ENCODE results near the gene OR2A25. TPM values are rescaled to one million over a fixed set of nuclear protein-coding genes. Genes with fewer than 3 reads are reported as not detected.

Gene OR2A25
- total and polyA plus RNA-seq, 4 donors = not detected

DNA sequence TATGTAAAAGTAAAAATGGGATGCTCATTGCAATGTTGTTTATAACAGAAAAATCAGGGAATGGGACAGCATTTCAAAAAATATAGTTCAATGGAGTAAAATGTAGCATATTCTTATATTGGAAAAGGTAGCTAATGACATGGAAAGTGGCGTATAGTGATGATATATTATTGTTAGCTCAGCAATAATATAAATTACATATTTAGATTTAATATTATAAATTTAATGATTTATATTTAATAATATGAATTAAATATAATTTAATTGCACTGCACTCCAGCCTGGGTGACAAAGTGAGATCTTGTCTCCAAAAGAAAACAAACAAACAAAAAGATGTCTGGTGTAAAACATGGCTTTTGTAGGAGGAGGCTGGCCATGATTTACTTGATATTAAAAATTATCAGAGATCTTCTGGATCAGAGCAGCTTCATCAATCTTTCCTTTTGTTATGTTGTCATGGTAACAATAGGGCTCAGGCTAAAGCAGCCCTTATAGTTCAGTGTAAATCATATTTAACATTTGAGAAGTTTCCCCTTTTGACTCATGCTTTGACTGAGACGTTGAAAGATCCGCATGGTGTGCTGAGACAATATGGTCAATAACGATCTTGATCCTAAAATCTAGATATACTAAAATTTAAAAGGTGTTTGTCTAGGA, 46.3 kb upstream of the OR2A25 start:
- no peaks in the 10 kb centered on the region for H3K4me1 ChIP-seq (ENCODE audit: control insufficient read depth in 4 of 4, insufficient read depth in 4 of 4, low read length in 3 of 4)
- no peak overlapping the region for H3K4me3 ChIP-seq (ENCODE audit: low read depth in 1 of 3, low read length in 3 of 3)
- no peak for DNase-seq (ENCODE audit: low spot score)
- H3K9me3 ChIP-seq (ENCODE audit: control insufficient read depth in 4 of 4, low read length in 3 of 4) = no peaks in the 10 kb centered on the region
- H3K36me3 ChIP-seq (ENCODE audit: control insufficient read depth in 4 of 4, insufficient read depth in 3 of 4, low read depth in 1 of 4, low read length in 3 of 4) = no peaks in the 10 kb centered on the region
- TF ChIP-seq, protein P1, sequence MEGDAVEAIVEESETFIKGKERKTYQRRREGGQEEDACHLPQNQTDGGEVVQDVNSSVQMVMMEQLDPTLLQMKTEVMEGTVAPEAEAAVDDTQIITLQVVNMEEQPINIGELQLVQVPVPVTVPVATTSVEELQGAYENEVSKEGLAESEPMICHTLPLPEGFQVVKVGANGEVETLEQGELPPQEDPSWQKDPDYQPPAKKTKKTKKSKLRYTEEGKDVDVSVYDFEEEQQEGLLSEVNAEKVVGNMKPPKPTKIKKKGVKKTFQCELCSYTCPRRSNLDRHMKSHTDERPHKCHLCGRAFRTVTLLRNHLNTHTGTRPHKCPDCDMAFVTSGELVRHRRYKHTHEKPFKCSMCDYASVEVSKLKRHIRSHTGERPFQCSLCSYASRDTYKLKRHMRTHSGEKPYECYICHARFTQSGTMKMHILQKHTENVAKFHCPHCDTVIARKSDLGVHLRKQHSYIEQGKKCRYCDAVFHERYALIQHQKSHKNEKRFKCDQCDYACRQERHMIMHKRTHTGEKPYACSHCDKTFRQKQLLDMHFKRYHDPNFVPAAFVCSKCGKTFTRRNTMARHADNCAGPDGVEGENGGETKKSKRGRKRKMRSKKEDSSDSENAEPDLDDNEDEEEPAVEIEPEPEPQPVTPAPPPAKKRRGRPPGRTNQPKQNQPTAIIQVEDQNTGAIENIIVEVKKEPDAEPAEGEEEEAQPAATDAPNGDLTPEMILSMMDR (IDR thresholded peaks at IDR 0.05; ENCODE audit: low read depth, low read length, missing input control) = no peak
- TF ChIP-seq YY1 (IDR thresholded peaks at IDR 0.05) (no peak), NR2F2 (IDR thresholded peaks at IDR 0.05) (no peak), HNF4A (conservative IDR thresholded peaks at IDR 0.05) (no peak), RXRA (IDR thresholded peaks at IDR 0.05) (no peak), FOXA1 (IDR thresholded peaks at IDR 0.05) (no peak), GABPA (IDR thresholded peaks at IDR 0.05 in 1 of 2, conservative IDR thresholded peaks at IDR 0.05 in 1 of 2) (no peak)
- TF ChIP-seq, protein P2, sequence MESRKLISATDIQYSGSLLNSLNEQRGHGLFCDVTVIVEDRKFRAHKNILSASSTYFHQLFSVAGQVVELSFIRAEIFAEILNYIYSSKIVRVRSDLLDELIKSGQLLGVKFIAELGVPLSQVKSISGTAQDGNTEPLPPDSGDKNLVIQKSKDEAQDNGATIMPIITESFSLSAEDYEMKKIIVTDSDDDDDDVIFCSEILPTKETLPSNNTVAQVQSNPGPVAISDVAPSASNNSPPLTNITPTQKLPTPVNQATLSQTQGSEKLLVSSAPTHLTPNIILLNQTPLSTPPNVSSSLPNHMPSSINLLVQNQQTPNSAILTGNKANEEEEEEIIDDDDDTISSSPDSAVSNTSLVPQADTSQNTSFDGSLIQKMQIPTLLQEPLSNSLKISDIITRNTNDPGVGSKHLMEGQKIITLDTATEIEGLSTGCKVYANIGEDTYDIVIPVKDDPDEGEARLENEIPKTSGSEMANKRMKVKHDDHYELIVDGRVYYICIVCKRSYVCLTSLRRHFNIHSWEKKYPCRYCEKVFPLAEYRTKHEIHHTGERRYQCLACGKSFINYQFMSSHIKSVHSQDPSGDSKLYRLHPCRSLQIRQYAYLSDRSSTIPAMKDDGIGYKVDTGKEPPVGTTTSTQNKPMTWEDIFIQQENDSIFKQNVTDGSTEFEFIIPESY (IDR thresholded peaks at IDR 0.05) = no peak
- no peak overlapping the region for H3K27ac ChIP-seq (ENCODE audit: low read depth in 1 of 2, low read length in 2 of 2)
- 89% methylated on average over 4 of the region's 4 CpGs for WGBS
- H3K9ac ChIP-seq (ENCODE audit: low read depth in 1 of 2, low read length in 2 of 2) = no peak overlapping the region
- no peaks in the 10 kb centered on the region for H3K27me3 ChIP-seq (ENCODE audit: control insufficient read depth in 4 of 4, insufficient read depth in 4 of 4, low read length in 3 of 4)

DNA sequence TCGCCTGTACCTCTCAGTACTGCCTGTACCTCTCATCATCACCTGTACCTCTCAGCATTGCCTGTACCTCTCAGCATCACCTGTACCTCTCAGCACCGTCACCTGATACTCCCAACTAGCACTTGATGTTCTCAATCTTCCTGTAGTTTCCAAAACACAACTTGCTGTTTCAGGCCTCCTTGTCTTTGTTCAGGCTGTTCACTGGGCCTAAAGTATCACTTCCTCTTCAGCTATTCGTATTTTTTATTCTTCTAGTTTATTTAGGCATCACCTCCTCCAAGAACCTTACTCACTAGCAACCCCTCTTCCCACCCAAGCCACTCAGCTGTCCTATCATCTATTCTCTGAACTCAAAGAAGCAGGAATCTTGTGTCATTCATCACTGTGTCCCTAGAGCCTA, 45.4 kb upstream of the OR2A25 start:
- WGBS = 78% methylated on average over 3 of the region's 3 CpGs
- H3K9ac ChIP-seq (ENCODE audit: low read depth in 1 of 2, low read length in 2 of 2) = no peak overlapping the region
- no peak for DNase-seq (ENCODE audit: low spot score)
- H3K4me1 ChIP-seq (ENCODE audit: control insufficient read depth in 4 of 4, insufficient read depth in 4 of 4, low read length in 3 of 4) = no peaks in the 10 kb centered on the region
- no peaks in the 10 kb centered on the region for H3K9me3 ChIP-seq (ENCODE audit: control insufficient read depth in 4 of 4, low read length in 3 of 4)
- H3K36me3 ChIP-seq (ENCODE audit: control insufficient read depth in 4 of 4, insufficient read depth in 3 of 4, low read depth in 1 of 4, low read length in 3 of 4) = no peaks in the 10 kb centered on the region
- no peak overlapping the region for H3K27ac ChIP-seq (ENCODE audit: low read depth in 1 of 2, low read length in 2 of 2)
- no peak for TF ChIP-seq FOXA2 (IDR thresholded peaks at IDR 0.05)
- TF ChIP-seq, protein P2 (IDR thresholded peaks at IDR 0.05) = no peak
- no peaks in the 10 kb centered on the region for H3K27me3 ChIP-seq (ENCODE audit: control insufficient read depth in 4 of 4, insufficient read depth in 4 of 4, low read length in 3 of 4)
- H3K4me3 ChIP-seq (ENCODE audit: low read depth in 1 of 3, low read length in 3 of 3) = no peak overlapping the region

DNA sequence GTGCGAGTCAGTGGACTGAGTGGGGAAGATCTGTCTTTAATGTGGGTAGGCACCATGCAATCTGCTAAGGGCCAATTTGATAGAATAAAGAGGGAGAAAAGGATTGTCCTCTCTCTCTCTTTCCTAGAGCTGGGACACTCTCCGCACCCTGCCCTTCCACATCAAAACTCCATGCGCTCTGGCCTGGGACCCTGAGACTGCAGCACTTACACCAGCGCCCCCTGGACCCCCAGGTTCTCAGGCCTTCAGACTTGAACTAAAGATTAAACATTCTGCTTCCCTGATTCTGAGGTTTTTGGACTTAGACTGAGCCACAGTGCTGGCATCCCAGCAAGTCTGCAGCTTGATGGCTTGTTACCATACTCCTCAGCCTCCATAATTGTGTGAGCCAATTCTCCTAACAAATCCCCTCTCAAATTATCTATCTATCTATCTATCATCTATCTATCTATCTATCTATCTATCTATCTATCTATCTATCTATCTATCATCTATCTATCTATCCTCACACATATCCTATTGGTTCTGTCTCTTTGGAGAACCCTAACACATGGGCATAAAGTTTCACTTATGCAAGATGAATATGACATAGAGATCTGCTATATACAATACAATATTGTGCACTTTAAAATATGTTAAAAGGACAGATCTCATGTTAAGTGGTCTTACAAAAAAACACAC, 43.3 kb upstream of the OR2A25 start:
- Histone ChIP-seq H3K36me3 (ENCODE audit: control insufficient read depth in 4 of 4, insufficient read depth in 3 of 4, low read depth in 1 of 4, low read length in 3 of 4) (no peaks in the 10 kb centered on the region), H3K9me3 (ENCODE audit: control insufficient read depth in 4 of 4, low read length in 3 of 4) (no peaks in the 10 kb centered on the region), H3K27me3 (ENCODE audit: control insufficient read depth in 4 of 4, insufficient read depth in 4 of 4, low read length in 3 of 4) (peaks cover 0 to under 1% (median 0%) of the 10 kb centered on the region in 4 donors), H3K9ac (ENCODE audit: low read depth in 1 of 2, low read length in 2 of 2) (no peak overlapping the region), H3K4me1 (ENCODE audit: control insufficient read depth in 4 of 4, insufficient read depth in 4 of 4, low read length in 3 of 4) (no peaks in the 10 kb centered on the region), H3K4me3 (ENCODE audit: low read depth in 1 of 3, low read length in 3 of 3) (no peak overlapping the region), H3K27ac (ENCODE audit: low read depth in 1 of 2, low read length in 2 of 2) (no peak overlapping the region)
- TF ChIP-seq HNF4G (IDR thresholded peaks at IDR 0.05) (no peak), HNF4A (conservative IDR thresholded peaks at IDR 0.05) (no peak), FOXA1 (IDR thresholded peaks at IDR 0.05) (no peak)
- TF ChIP-seq, protein P3, sequence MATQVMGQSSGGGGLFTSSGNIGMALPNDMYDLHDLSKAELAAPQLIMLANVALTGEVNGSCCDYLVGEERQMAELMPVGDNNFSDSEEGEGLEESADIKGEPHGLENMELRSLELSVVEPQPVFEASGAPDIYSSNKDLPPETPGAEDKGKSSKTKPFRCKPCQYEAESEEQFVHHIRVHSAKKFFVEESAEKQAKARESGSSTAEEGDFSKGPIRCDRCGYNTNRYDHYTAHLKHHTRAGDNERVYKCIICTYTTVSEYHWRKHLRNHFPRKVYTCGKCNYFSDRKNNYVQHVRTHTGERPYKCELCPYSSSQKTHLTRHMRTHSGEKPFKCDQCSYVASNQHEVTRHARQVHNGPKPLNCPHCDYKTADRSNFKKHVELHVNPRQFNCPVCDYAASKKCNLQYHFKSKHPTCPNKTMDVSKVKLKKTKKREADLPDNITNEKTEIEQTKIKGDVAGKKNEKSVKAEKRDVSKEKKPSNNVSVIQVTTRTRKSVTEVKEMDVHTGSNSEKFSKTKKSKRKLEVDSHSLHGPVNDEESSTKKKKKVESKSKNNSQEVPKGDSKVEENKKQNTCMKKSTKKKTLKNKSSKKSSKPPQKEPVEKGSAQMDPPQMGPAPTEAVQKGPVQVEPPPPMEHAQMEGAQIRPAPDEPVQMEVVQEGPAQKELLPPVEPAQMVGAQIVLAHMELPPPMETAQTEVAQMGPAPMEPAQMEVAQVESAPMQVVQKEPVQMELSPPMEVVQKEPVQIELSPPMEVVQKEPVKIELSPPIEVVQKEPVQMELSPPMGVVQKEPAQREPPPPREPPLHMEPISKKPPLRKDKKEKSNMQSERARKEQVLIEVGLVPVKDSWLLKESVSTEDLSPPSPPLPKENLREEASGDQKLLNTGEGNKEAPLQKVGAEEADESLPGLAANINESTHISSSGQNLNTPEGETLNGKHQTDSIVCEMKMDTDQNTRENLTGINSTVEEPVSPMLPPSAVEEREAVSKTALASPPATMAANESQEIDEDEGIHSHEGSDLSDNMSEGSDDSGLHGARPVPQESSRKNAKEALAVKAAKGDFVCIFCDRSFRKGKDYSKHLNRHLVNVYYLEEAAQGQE (IDR thresholded peaks at IDR 0.05) = no peak
- TF ChIP-seq, protein P4, sequence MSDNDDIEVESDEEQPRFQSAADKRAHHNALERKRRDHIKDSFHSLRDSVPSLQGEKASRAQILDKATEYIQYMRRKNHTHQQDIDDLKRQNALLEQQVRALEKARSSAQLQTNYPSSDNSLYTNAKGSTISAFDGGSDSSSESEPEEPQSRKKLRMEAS (IDR thresholded peaks at IDR 0.05) = no peak
- no peak for DNase-seq (ENCODE audit: low spot score)
- WGBS = 56% methylated on average over 4 of the region's 4 CpGs
